Right atrium auricular region (tissue), 2 donors: ENCODE measurements around the gene FGA. TPM values are rescaled to one million over a fixed set of nuclear protein-coding genes. Genes with fewer than 3 reads are reported as not detected.
"Not testable (repeated sequence)": the region's sequence is repeated elsewhere in the genome, so short reads cannot be mapped to it uniquely, and the experiment has no call there.

ENCODE experiments used
- DNase-seq: peaks from one replicate; pipeline ENCODE4 v3.0.0-alpha.2; 2019; ENCODE audit warnings: low spot score
- H3K27ac ChIP-seq, 2 donors: fragments of 200-600 bp; sonication (generic); 1 replicate in 1 of 2; 2 replicates in 1 of 2; pipeline ENCODE4 v1.5.1; 2016 to 2019
- H3K27me3 ChIP-seq, 2 donors: fragments of 200-600 bp; sonication (generic); one replicate each; pipeline versions ENCODE4 v1.5.1 to v1.6.0; 2017 to 2019
- H3K36me3 ChIP-seq: fragments of 200-600 bp; sonication (generic); one replicate; pipeline ENCODE4 v1.5.1; 2016
- H3K4me1 ChIP-seq, 2 donors: fragments of 200-600 bp; sonication (generic); one replicate each; pipeline versions ENCODE4 v1.5.1 to v1.6.0; 2017 to 2019
- H3K4me3 ChIP-seq, 2 donors: fragments of 200-600 bp; sonication (generic); 1 replicate in 1 of 2; 2 replicates in 1 of 2; pipeline ENCODE4 v1.5.1; 2017 to 2019; ENCODE audit warnings: mild to moderate bottlenecking in 1 of 2, moderate library complexity in 1 of 2
- H3K9me3 ChIP-seq, 2 donors: fragments of 200-600 bp; sonication (generic); one replicate each; pipeline ENCODE4 v1.5.1; 2019
- total RNA-seq, 2 donors: library from RNA; depleted of rRNA; stranded (reverse); fragments of >200 nt; gene quantifications; one replicate each; pipeline ENCODE4 v1.1.0, GENCODE V29; 2016
- TF ChIP-seq, protein P1 (sequence below), 2 donors: fragments of 200-600 bp; sonication (generic); IDR thresholded peaks; one replicate each; pipeline ENCODE4 v1.5.1; 2019; ENCODE audit warnings: antibody characterized with exemption in 2 of 2

FGA gene
- total RNA-seq, 2 donors from 2014 or later: not detected

DNA sequence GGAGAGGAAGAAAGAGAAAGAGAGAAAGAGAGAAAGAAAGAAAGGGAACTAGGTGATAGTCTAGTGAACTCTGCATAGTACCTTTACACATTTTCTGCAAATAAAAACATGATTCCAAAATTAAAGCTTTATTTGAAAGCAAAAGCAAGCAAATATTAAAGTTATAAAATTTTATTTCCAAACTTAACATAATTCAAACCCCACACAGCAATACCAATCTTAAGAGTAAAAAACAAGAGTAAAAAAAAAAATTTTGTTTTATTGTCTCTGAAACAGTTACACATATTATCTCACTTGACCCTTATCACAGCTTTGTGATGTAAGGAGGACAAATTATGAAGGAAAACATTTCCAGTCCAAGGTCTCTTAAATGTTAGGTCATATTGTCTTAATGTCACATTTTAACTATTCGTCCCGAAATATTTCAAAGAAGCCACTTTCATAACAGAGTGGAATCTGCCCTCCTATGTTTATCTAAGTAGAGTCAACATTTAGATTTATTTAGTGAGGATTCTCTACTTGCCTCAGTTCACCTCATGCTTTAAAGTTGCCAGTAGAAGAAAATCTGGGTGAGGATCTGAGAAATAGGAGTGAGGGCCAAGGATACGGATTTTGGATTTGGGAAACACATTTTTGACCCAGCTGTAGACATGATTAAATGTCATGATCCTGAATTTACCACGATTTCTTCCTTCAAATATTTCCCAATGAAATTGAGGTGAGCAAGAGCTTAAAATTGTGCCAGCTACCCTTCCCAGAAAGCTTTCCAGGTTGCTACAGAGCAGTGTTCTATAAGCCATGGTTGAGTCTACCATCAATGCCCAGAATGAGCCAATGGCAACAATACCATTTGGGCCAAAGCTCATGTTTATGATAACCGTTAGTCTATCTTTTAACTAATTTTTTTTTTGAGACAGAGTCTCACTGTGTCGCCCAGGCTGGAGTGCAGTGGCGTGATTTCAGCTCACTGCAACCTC is 7.5 kb upstream of the FGA start:
- TF ChIP-seq, protein P1, sequence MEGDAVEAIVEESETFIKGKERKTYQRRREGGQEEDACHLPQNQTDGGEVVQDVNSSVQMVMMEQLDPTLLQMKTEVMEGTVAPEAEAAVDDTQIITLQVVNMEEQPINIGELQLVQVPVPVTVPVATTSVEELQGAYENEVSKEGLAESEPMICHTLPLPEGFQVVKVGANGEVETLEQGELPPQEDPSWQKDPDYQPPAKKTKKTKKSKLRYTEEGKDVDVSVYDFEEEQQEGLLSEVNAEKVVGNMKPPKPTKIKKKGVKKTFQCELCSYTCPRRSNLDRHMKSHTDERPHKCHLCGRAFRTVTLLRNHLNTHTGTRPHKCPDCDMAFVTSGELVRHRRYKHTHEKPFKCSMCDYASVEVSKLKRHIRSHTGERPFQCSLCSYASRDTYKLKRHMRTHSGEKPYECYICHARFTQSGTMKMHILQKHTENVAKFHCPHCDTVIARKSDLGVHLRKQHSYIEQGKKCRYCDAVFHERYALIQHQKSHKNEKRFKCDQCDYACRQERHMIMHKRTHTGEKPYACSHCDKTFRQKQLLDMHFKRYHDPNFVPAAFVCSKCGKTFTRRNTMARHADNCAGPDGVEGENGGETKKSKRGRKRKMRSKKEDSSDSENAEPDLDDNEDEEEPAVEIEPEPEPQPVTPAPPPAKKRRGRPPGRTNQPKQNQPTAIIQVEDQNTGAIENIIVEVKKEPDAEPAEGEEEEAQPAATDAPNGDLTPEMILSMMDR (IDR thresholded peaks at IDR 0.05): no peak
- Histone ChIP-seq H3K9me3 (no peaks in the 10 kb centered on the region), H3K4me1 (no peaks in the 10 kb centered on the region), H3K4me3 (no peak overlapping the region), H3K27ac (no peak overlapping the region), H3K27me3 (no peaks in the 10 kb centered on the region), H3K36me3 (no peaks in the 10 kb centered on the region)
- DNase-seq: no peak

DNA sequence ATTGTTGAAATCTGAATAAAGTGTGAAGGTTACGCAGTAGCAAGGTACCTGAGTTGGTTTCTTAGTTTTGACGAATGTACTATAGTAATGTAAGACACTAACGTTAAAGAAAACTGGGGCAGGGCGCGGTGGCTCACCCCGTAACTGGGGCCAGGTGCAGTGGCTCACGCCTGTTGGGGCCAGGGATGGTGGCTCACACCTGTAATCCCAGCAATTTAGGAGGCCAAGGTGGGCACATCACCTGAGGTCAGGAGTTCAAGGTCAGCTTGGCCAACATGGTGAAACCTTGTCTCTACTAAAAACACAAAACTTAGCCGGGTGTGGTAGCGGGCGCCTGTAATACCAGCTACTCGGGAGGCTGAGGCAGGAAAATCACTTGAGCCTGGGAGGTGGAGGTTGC is 6.7 kb upstream of the FGA start:
- not testable (repeated sequence) for H3K9me3 ChIP-seq, H3K27me3 ChIP-seq, H3K36me3 ChIP-seq, H3K4me3 ChIP-seq, H3K4me1 ChIP-seq, DNase-seq, H3K27ac ChIP-seq

DNA sequence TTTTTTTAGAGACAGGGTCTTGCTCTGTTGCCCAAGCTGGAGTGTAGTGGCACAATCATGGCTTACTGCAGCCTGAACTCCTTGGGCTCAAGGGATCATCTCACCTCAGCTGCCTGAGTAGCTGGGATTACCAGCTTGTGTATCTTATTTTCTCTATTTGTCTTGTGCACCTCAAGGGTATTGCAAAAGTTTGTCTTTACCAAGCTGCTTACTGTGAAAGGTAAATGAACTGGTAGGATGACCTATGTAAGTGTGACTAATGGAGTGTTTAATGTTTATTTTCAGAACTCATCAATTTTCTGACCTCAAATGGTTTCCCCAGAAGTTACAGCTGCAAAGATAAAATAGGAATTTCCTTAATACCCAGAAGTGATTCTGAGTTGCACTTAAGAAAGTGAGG is 5.3 kb upstream of the FGA start:
- no peak overlapping the region for H3K27ac ChIP-seq
- TF ChIP-seq, protein P1 (IDR thresholded peaks at IDR 0.05): no peak
- H3K36me3 ChIP-seq: no peaks in the 10 kb centered on the region
- H3K9me3 ChIP-seq: no peaks in the 10 kb centered on the region
- no peak for DNase-seq
- no peaks in the 10 kb centered on the region for H3K27me3 ChIP-seq
- no peak overlapping the region for H3K4me3 ChIP-seq
- H3K4me1 ChIP-seq: no peaks in the 10 kb centered on the region

DNA sequence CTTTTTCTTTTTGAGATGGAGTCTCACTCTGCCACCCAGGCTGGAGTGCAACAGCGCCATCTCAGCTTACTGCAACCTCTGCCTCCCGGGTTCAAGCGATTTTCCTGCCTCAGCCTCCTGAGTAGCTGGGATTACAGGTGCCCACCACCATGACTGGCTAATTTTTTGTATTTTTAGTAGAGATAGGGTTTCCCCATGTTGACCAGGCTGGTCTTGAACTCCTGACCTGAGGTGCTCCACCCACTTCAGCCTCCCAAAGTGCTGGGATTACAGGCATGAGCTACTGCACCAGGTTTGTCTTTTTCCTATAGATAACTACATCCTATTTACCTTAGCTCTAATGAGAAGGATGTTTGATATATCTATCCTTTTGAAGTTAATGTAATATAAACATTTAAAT is 3.8 kb upstream of the FGA start:
- H3K27ac ChIP-seq, DNase-seq, H3K9me3 ChIP-seq, H3K4me1 ChIP-seq, H3K27me3 ChIP-seq, H3K4me3 ChIP-seq, H3K36me3 ChIP-seq: not testable (repeated sequence)

DNA sequence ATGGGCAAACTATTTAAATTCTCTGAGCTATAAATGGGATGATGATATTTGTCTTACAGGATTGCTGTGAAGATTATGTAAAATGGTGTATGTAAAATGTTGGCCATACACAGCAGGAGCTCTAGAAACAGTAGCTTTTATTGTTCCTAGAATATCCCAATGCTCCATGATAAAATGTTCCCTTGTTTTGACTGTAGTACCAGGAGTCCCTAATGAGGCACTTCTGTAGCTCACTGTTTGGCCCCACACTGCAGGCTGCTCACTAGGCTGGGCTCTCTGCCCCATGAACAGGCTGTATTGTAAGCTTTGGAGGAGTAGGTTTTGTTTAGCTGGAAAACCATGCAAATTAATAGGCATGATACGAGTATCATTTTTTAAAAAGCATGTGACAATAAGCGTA is 3.3 kb upstream of the FGA start:
- no peaks in the 10 kb centered on the region for H3K27me3 ChIP-seq
- H3K27ac ChIP-seq: no peak overlapping the region
- TF ChIP-seq, protein P1 (IDR thresholded peaks at IDR 0.05): no peak
- H3K36me3 ChIP-seq: no peaks in the 10 kb centered on the region
- no peak for DNase-seq
- no peak overlapping the region for H3K4me3 ChIP-seq
- H3K4me1 ChIP-seq: no peaks in the 10 kb centered on the region
- no peaks in the 10 kb centered on the region for H3K9me3 ChIP-seq

DNA sequence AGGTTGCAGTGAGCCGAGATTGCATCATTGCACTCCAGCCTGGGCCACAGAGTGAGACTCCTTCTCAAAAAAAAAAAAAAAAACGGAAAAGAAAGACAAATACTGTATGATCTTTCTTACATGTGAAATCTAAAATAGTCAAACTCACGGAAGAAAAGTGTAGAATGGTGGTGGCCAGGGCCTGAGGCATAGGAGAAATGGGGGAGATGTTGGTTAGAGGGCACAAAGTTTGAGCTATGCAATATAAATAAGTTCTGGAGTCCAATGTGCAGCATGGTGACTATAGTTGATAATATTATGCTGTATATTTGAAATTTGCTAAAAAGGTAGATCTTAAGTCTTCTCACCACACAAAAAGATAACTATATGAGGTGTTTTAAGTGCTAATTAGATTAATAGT is 1.3 kb upstream of the FGA start:
- Histone ChIP-seq H3K27ac (no peak overlapping the region), H3K9me3 (no peaks in the 10 kb centered on the region), H3K4me3 (no peak overlapping the region), H3K36me3 (no peaks in the 10 kb centered on the region), H3K27me3 (no peaks in the 10 kb centered on the region), H3K4me1 (no peaks in the 10 kb centered on the region)
- no peak for DNase-seq
- TF ChIP-seq, protein P1 (IDR thresholded peaks at IDR 0.05): no peak
